SK-N-SH (cell line): ENCODE data around the gene PRMT7.

Experiments
- EP300 ChIP-seq, 2 experiments: IDR thresholded peaks; 2 replicates each; pipeline versions ENCODE4 v1.4.0 to v1.6.1; 2012; ENCODE audit warnings: borderline replicate concordance in 1 of 2, low read depth in 1 of 2, low read length in 1 of 2
- EZH2phosphoT487 ChIP-seq: fragments of 200-600 bp; sonication (generic); IDR thresholded peaks from 2 replicates; pipeline ENCODE4 v1.6.1; 2017; ENCODE audit warnings: low read depth, mixed run types, mild to moderate bottlenecking, antibody characterized with exemption, moderate library complexity, borderline replicate concordance
- GABPA ChIP-seq: IDR thresholded peaks from 2 replicates; pipeline ENCODE4 v1.4.0; 2012; ENCODE audit warnings: low read depth, mild to moderate bottlenecking
- JUND ChIP-seq: IDR thresholded peaks from 2 replicates; pipeline ENCODE4 v1.4.0; 2012
- MAX ChIP-seq: IDR thresholded peaks from 2 replicates; pipeline ENCODE4 v1.4.0; 2012; ENCODE audit warnings: low read depth
- NRF1 ChIP-seq: IDR thresholded peaks from 2 replicates; pipeline ENCODE4 v1.6.1; 2012; ENCODE audit warnings: low read depth, mild to moderate bottlenecking, low read length
- POLR2AphosphoS5 ChIP-seq: IDR thresholded peaks from 2 replicates; pipeline ENCODE4 v1.6.1; 2012; ENCODE audit warnings: low read depth, low read length
- RFX5 ChIP-seq: IDR thresholded peaks from 2 replicates; pipeline ENCODE4 v1.6.1; 2012; ENCODE audit warnings: mild to moderate bottlenecking, improper control_type of control experiment, low read length
- SMC3 ChIP-seq: IDR thresholded peaks from 2 replicates; pipeline ENCODE4 v1.6.1; 2012; ENCODE audit warnings: low read depth, low read length, improper control_type of control experiment
- YY1 ChIP-seq: IDR thresholded peaks from 2 replicates; pipeline ENCODE4 v1.4.0; 2012; ENCODE audit warnings: low read depth, mild to moderate bottlenecking
- TF ChIP-seq, protein P1 (sequence below): fragments of 200-600 bp; sonication (generic); IDR thresholded peaks from 2 replicates; pipeline ENCODE4 v1.6.1; 2017; ENCODE audit warnings: antibody characterized with exemption, mild to moderate bottlenecking, moderate library complexity
- TF ChIP-seq, protein P2 (sequence below): IDR thresholded peaks from 2 replicates; pipeline ENCODE4 v1.6.1; 2012; ENCODE audit warnings: mild to moderate bottlenecking, low read depth, low read length, moderate library complexity
- TF ChIP-seq, protein P3 (sequence below): fragments of 150-350 bp; IDR thresholded peaks from 2 replicates; pipeline ENCODE4 v1.6.1; 2017; ENCODE audit warnings: antibody characterized with exemption, low read length, low read depth, borderline replicate concordance

GRCh38 chr16:68335175-68335574, 24.4 kb downstream of the PRMT7 start:
- TF ChIP-seq, protein P1, sequence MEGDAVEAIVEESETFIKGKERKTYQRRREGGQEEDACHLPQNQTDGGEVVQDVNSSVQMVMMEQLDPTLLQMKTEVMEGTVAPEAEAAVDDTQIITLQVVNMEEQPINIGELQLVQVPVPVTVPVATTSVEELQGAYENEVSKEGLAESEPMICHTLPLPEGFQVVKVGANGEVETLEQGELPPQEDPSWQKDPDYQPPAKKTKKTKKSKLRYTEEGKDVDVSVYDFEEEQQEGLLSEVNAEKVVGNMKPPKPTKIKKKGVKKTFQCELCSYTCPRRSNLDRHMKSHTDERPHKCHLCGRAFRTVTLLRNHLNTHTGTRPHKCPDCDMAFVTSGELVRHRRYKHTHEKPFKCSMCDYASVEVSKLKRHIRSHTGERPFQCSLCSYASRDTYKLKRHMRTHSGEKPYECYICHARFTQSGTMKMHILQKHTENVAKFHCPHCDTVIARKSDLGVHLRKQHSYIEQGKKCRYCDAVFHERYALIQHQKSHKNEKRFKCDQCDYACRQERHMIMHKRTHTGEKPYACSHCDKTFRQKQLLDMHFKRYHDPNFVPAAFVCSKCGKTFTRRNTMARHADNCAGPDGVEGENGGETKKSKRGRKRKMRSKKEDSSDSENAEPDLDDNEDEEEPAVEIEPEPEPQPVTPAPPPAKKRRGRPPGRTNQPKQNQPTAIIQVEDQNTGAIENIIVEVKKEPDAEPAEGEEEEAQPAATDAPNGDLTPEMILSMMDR: no peak
- TF ChIP-seq, protein P2, sequence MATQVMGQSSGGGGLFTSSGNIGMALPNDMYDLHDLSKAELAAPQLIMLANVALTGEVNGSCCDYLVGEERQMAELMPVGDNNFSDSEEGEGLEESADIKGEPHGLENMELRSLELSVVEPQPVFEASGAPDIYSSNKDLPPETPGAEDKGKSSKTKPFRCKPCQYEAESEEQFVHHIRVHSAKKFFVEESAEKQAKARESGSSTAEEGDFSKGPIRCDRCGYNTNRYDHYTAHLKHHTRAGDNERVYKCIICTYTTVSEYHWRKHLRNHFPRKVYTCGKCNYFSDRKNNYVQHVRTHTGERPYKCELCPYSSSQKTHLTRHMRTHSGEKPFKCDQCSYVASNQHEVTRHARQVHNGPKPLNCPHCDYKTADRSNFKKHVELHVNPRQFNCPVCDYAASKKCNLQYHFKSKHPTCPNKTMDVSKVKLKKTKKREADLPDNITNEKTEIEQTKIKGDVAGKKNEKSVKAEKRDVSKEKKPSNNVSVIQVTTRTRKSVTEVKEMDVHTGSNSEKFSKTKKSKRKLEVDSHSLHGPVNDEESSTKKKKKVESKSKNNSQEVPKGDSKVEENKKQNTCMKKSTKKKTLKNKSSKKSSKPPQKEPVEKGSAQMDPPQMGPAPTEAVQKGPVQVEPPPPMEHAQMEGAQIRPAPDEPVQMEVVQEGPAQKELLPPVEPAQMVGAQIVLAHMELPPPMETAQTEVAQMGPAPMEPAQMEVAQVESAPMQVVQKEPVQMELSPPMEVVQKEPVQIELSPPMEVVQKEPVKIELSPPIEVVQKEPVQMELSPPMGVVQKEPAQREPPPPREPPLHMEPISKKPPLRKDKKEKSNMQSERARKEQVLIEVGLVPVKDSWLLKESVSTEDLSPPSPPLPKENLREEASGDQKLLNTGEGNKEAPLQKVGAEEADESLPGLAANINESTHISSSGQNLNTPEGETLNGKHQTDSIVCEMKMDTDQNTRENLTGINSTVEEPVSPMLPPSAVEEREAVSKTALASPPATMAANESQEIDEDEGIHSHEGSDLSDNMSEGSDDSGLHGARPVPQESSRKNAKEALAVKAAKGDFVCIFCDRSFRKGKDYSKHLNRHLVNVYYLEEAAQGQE: no peak
- no peak for TF ChIP-seq SMC3
- no peak for TF ChIP-seq POLR2AphosphoS5
- no peak for TF ChIP-seq RFX5
- TF ChIP-seq EZH2phosphoT487: no peak
- TF ChIP-seq EP300 (IDR thresholded peaks at IDR 0.05; ENCODE audit: borderline replicate concordance in 1 of 2, low read depth in 1 of 2, low read length in 1 of 2): no peak
- TF ChIP-seq MAX: no peak
- no peak for TF ChIP-seq NRF1
- no peak for TF ChIP-seq GABPA
- no peak for TF ChIP-seq JUND
- TF ChIP-seq, protein P3, sequence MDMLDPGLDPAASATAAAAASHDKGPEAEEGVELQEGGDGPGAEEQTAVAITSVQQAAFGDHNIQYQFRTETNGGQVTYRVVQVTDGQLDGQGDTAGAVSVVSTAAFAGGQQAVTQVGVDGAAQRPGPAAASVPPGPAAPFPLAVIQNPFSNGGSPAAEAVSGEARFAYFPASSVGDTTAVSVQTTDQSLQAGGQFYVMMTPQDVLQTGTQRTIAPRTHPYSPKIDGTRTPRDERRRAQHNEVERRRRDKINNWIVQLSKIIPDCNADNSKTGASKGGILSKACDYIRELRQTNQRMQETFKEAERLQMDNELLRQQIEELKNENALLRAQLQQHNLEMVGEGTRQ: no peak
- no peak for TF ChIP-seq YY1
